ENCODE results near the gene SYTL3. TPM values are rescaled to one million over a fixed set of nuclear protein-coding genes. Genes with fewer than 3 reads are reported as not detected.

Gene SYTL3
- total RNA-seq, 1 donor from 2014 or later: 2.8 TPM

DNA sequence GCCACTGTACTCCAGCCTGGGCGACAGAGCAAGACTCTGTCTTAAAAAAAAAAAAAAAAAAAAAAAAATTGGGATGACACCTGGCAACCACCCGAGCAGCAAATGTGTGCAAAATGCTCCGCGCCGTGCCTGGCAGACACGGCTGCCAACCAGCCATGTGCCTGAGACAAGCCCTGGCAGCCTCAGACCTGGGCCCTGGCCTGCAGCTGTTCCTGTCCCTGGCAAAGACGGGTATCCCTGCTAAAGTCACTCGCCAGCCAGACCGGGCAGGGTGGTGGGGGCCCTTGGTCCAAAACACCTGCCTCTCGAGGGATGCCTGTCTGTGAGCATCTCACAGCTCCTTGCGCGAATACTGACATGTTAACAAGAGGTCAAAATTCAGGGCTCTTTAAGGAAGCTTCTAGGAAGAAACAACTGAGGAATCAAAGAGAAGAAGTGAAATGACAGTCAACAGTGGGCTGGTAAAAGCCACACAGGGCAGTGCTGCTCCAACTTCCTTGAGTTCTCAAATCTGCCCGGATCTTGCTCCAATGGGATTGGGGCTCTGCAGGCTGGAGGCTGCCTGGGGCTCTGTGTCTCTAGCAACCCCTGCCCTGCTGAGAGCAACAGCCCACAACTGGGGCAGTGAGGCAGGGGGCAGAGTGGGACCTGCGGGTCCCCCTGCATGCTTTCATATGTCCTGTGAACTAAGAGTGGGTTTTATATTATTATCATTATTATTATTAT is 53.4 kb downstream of the SYTL3 start:
- H3K36me3 Mint-ChIP-seq (ENCODE audit: unreplicated experiment): no peaks in the 10 kb centered on the region
- no peak overlapping the region for H3K27ac Mint-ChIP-seq (ENCODE audit: unreplicated experiment)
- no peak for DNase-seq
- TF ChIP-seq, protein P1, sequence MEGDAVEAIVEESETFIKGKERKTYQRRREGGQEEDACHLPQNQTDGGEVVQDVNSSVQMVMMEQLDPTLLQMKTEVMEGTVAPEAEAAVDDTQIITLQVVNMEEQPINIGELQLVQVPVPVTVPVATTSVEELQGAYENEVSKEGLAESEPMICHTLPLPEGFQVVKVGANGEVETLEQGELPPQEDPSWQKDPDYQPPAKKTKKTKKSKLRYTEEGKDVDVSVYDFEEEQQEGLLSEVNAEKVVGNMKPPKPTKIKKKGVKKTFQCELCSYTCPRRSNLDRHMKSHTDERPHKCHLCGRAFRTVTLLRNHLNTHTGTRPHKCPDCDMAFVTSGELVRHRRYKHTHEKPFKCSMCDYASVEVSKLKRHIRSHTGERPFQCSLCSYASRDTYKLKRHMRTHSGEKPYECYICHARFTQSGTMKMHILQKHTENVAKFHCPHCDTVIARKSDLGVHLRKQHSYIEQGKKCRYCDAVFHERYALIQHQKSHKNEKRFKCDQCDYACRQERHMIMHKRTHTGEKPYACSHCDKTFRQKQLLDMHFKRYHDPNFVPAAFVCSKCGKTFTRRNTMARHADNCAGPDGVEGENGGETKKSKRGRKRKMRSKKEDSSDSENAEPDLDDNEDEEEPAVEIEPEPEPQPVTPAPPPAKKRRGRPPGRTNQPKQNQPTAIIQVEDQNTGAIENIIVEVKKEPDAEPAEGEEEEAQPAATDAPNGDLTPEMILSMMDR (IDR thresholded peaks at IDR 0.05; ENCODE audit: partially characterized antibody, unreplicated experiment): no peak
- peaks cover 16% of the 10 kb centered on the region for H3K4me1 Mint-ChIP-seq (ENCODE audit: low read depth, unreplicated experiment)
- no peaks in the 10 kb centered on the region for H3K9me3 Mint-ChIP-seq (ENCODE audit: unreplicated experiment)
- H3K4me3 Mint-ChIP-seq (ENCODE audit: unreplicated experiment): no peak overlapping the region
- peaks cover 3% of the 10 kb centered on the region for H3K27me3 Mint-ChIP-seq (ENCODE audit: unreplicated experiment)

DNA sequence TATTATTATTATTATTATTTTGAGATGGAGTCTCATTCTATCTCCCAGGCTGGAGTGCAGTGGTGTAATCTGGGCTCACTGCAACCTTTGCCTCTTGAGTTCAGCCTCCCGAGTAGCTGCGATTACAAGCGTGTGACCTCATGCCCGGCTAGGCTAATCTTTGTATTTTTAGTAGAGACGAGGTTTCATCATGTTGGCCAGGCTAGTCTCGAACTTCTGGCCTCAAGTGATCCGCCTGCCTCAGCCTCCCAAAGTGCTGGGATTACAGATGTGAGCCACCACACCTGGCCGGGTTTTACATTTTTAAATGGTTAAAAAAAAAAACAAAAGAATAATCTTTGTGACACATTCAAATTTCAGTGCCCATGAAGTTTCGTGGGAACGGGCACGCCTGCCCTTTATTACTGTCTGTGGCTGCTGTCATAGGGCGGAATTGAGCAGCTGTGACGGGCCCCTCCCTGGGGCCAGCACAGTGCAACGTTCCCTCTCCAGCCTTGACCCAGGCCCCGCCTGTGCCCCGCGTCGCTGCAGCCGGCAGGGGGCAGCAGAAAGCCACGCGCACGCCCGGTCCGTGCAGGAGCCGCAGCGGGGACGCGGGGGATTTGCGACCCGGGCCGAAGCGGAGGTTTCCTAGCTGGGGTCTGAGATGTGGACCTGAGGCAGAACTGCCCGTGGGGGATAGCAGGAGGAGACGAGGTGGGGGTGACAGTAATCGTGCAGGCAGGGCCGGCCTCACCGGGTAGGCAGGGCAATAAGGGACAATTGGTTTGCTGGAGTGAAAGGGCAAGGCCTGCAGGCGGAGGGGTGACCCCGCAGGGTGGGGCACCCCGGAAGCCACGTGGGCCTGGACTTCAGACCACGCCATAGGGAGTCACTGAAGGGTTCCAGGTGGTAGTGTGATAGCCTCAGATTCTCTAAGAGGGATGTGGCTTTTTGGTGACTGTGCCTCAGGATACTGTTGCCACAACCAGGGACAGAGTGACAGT is 54.3 kb downstream of the SYTL3 start:
- Mint-ChIP-seq H3K27me3 (ENCODE audit: unreplicated experiment) (peaks cover 3% of the 10 kb centered on the region), H3K4me3 (ENCODE audit: unreplicated experiment) (no peak overlapping the region), H3K9me3 (ENCODE audit: unreplicated experiment) (no peaks in the 10 kb centered on the region), H3K27ac (ENCODE audit: unreplicated experiment) (peak overlapping the region; percentile 72), H3K36me3 (ENCODE audit: unreplicated experiment) (no peaks in the 10 kb centered on the region), H3K4me1 (ENCODE audit: low read depth, unreplicated experiment) (peaks cover 19% of the 10 kb centered on the region)
- TF ChIP-seq, protein P1 (IDR thresholded peaks at IDR 0.05; ENCODE audit: partially characterized antibody, unreplicated experiment): peak; percentile 97
- DNase-seq: peak; percentile 91

DNA sequence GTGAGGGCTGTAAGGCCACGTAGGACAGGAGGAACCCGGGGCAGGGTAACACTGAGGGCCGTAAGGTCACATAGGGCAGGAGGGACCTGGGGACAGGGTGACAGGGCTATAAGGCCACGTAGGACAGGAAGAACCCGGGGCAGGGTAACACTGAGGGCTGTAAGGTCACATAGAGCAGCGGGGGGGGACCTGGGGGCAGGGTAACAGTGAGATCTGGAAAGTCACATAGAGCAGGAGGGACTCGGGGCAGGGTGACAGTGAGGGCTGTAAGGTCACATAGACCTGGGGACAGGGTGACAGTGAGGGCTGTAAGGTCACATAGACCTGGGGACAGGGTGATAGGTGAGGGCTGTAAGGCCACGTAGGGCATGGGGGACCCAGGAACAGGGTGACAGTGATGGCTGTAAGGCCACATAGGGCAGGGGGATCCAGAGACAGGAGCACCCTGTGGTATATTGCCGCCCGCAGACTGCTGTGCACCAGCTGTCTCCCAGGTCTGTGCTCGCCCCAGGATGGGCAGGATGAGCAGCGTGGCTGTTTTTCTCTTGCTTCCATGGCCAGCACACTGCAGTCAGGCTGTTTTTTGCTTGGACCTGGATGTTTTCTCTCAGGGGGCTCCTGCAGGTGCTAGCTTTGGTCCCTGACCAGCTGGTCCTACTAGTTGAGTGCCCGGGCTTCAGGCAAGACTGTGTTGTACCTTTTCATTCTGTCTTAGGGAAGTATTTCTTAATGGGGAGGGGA is 55.7 kb downstream of the SYTL3 start:
- H3K36me3 Mint-ChIP-seq (ENCODE audit: unreplicated experiment): no peaks in the 10 kb centered on the region
- peak overlapping the region; percentile 29 for H3K27ac Mint-ChIP-seq (ENCODE audit: unreplicated experiment)
- no peaks in the 10 kb centered on the region for H3K9me3 Mint-ChIP-seq (ENCODE audit: unreplicated experiment)
- no peak overlapping the region for H3K4me3 Mint-ChIP-seq (ENCODE audit: unreplicated experiment)
- no peak for DNase-seq
- H3K4me1 Mint-ChIP-seq (ENCODE audit: low read depth, unreplicated experiment): peaks cover 19% of the 10 kb centered on the region
- TF ChIP-seq, protein P1 (IDR thresholded peaks at IDR 0.05; ENCODE audit: partially characterized antibody, unreplicated experiment): no peak
- peaks cover 3% of the 10 kb centered on the region for H3K27me3 Mint-ChIP-seq (ENCODE audit: unreplicated experiment)

DNA sequence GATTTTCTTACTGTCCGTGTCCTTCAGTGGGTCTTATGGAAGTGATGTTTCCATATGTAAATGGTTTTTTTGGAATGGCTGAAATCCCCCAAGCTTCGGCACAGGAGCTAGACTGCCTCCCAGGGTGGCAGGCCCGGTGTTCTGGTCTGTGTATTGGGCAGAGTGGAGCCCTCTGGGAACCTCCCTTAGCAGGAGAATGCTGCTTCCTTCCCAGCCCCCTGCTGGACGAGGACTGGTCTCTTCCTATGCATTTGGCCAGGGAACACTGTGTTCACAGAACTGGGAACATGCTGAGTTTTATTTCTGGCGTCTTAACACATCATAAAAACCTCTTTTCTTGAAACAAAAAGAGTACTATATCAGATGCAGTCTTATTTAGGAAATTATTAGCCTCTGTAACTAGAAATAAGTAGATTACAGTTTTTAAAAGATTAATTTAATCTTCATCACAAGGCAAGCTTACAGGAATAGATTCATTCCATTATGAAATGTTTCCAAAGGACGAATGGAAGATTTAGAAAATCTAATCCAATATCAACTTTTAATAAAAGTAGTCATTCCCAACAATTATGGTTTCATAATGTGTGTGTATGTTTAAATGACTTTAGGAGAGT is 56.6 kb downstream of the SYTL3 start:
- H3K27ac Mint-ChIP-seq (ENCODE audit: unreplicated experiment): no peak overlapping the region
- TF ChIP-seq, protein P1 (IDR thresholded peaks at IDR 0.05; ENCODE audit: partially characterized antibody, unreplicated experiment): peak; percentile 70
- no peak overlapping the region for H3K4me3 Mint-ChIP-seq (ENCODE audit: unreplicated experiment)
- H3K9me3 Mint-ChIP-seq (ENCODE audit: unreplicated experiment): no peaks in the 10 kb centered on the region
- peaks cover 19% of the 10 kb centered on the region for H3K4me1 Mint-ChIP-seq (ENCODE audit: low read depth, unreplicated experiment)
- H3K36me3 Mint-ChIP-seq (ENCODE audit: unreplicated experiment): no peaks in the 10 kb centered on the region
- peak; percentile 67 for DNase-seq
- H3K27me3 Mint-ChIP-seq (ENCODE audit: unreplicated experiment): peaks cover 3% of the 10 kb centered on the region
